ENCODE data around the gene BTRC.
"Not testable (repeated sequence)": the region's sequence is repeated elsewhere in the genome, so short reads cannot be mapped to it uniquely, and the experiment has no call there.

The BTRC gene

DNA sequence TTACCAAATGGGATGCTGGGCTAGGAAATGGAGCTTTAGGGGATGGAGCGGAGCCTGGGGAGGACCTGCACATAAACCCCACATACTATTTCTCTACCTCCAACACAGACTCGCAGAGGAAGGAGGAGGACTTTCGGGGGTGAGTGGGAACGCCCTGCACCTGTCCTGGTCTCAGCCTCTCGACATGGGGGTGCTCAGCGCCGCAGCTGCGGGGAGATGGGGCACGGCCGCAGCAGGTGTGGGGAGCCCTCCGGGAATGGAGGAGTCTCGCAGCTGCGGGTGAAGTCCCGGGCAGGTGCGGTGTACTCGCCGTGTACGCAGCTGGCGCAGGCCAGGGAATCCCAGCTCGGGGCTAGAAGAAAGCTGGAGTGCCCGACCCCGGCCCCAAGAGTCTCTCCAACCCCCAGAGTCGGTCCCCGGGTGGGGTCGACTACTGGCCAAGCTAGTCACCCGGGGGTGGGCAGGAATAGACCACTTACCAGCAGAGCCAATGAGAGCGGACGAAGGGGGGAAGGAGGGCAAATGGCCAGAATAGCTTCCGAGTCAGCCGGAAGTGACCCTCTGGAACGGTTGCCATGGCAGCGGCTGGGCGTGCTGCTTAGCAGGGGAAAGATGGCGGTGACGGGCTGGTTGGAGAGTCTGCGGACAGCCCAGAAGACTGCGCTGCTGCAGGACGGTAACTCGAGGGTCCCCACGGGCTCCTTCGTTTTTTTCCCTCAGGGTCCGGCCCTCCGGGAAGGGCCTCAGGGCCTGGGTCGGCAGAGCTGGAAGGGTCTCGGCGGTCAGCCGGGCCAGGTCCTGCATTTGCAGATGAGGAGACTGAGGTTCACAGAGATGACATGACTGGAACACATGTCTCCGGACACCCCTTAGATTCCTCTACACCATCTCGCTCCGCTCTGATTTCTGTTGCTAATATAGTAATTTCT is 234.0 kb downstream of the BTRC start, which contains the start of the genes DPCD and POLL:
Gene DPCD, plus strand, starts transcription at position 597 of the 929 bp plus-strand sequence. Its CDS starts 16 bp downstream, at position 613.
Gene POLL, minus strand, starts transcription at position 533 of the 929 bp plus-strand sequence. CDS start 897 bp downstream, outside the sequence.
- peak; percentile 95 for DNase-seq

- DNase-seq = no peak
These were observed 234.9 kb downstream of the BTRC start for GRCh38 chr10:101588879-101589278.

DNA sequence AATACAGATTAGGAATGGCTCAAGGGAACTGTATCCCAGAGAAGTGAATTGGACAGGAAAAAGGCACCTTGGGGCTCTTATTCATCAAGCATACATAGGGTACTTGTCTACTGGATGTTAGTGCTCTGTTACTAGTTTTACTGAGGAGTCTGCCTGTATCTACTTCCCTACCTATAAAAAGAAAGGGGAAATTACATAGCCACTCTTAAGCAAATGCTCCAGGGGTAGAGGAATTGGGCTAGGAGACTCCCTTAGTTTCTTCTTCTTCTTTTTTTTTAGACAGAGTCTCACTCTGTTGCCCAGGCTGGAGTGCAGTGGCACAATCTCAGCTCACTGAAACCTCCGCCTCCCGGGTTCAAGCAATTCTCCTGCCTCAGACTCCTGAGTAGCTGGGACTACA is 239.4 kb downstream of the BTRC start:
- not testable (repeated sequence) for DNase-seq

DNA sequence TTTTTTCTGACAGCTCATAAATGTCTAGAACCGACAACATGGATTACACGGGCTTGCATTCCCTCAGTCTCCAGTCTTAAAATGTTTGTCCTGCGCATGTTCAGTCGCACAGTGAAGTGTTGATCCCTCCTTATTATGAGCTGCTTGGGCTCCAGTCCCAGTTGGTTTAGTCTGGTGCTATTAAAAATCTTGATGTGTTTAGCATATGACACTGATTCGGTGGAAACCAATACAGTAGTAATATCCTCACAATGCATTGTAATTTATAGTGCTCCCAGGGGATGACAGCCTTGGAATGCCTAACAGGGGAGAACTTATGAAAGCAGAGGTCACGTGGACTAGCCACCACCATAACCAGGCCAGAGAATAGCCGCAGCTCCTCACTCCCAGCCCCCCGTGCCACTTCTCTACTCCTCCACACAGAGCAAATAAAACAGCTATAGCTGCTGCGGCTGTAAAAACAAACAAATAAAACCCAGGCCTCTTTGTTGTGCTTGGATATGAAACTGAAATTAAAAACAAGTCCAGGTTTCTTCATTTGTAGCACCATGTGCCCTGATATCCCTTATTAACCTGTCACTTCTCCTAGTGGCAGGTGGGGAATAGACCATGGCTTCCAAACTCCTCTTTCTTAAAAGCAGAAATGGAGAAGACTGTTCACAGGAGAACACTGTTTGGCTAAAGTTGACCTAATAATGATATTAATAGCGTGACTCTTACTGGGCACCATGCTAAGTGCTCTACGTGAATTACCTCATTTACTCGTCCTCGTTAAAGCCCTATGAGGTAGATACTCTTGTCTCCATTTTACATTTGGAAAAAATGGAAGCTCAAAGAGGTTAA is 241.8 kb downstream of the BTRC start:
- DNase-seq = peak; percentile 34

- DNase-seq = no peak
These were observed 243.3 kb downstream of the BTRC start for GRCh38 chr10:101597091-101597900.

DNA sequence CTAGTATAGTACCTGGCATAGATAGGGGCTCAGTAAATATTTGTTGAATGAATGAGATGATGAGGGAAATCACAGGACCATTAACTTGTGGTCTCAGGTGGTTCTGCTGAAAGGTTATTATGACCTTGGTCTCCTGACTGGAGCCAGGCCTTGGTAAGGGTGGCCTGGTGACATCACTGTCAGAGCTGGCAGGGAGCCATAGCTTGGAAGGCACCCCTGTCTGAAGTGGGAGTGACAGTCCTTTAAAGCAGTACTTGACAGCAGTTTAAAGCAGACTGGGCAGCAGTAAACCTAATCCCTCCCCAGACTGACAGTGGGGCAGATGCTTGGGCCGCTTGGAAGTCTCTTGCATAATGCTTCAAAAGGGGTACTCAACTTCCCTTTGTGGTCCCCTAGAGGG is 247.6 kb downstream of the BTRC start:
- no peak for DNase-seq

- DNase-seq = peak; percentile 59
These were observed 248.9 kb downstream of the BTRC start for GRCh38 chr10:101602761-101603398.

Data from fibroblast of skin of abdomen (primary cell).